ENCODE measurements around the gene IDS.

IDS gene

DNA sequence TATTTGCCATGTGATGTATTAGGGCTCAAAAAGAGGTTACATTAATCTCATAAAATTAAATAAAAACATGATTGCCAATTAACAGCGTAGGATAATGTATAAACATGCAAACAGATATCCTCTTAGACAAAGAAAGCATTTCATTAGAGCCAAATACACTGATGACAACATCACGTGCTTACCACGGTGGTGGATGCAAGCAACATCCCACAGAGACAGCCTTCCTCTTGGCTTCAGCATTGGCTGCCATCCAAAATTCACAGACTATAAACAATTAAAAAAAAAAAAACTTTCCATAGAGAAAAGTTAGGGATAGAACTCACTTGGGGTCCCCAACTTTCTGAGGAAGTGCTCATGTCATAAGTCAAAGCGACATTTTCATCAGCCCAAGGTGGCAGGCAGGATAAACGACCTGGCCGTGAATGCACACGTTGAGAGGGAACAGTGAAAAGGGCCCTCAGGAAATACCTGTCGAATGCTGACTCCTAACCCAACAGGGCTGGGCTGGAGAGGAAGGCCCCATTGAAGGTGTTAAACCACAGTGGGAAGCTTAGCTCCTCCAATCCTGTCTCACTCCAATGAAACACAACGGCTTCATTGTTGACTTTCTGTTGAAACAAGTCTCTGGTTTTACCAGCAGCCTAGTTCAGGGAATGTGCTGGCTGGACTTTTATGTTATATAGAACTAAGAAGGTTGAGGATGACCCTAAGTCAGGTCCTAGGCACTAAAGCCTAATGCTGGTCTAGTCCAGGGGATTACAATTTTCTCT lies 48.4 kb downstream of the IDS start:
- DNase-seq (ENCODE audit: low read depth), result no peak

DNA sequence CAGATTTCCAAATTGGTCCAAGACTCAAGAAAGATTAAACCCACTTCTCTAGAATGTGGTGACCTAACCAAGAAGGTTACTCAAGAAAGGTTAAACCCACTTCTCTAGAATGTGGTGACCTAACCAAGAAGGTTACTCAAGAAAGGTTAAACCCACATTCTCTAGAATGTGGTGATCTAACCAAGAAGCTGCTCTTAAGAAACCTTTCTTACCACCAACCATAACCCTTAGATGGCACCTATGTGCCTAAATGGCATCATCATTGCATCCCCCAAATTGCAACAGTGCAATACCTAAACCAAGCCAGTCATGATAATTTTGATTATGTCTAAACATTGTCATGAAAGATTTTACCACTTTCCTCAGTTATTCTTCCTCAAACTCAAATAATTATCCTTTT lies 49.2 kb downstream of the IDS start:
- DNase-seq (ENCODE audit: low read depth), result no peak

DNA sequence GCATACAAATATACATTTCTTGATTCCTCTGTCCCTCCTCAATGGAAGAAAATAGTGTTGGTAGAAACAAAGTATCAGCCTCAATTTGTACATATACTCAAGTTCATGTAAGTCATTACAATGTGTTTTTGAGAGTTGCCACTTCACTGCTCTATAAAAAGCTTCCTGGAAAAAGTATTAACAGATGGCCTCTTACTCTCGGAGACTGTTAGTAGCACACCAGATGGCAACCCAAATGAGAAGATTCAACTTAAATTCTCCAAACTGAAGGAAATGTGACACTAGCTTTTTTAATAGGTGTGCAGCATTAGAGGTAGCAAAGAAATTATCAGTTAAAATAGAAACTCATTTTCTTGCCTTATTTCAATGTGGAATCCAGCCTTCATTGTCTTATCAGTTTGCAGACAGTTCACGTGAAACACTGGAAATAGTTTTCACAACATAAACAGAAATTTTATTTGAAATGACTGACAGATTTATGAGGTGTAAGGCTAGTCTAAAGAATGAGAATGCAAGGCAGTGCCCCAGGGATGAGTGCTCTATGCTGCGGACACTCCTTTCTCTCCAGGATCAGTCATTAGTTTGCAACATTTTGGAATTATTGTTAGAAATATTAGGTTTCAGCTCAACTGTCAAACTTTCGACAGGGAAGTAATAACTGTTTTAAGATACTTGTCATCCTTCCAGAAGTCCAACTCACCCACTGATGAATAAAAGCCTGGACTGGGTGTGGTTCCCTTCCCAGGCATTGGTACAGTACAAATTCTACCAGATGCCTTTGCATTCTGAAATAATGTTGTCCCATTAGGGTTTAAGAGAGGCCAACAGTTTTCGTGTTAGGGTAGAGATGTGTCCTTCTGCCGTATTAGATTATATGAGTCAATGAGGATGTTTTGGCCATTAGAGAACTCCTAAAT lies 50.9 kb downstream of the IDS start:
- DNase-seq (ENCODE audit: low read depth), result no peak

DNA sequence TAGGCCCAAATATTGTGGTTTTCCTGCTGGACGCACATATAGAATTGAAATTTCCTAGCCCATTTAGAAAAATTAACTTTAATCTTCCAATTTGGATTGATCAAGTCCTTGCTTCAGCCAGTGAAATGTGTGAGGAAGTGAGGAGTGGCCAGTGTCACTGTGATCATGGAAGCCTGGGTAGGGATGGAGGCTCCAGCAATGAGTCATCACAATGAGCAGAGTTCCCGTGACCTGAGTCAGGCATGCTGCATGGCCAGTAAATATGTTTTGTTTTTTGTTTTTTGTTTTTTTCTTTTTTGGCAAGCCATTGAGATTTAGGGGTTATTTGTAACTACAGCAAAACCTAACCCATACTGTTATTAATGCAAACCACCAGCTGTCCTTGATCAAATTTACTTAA lies 52.1 kb downstream of the IDS start:
- no peak for DNase-seq (ENCODE audit: low read depth)

DNA sequence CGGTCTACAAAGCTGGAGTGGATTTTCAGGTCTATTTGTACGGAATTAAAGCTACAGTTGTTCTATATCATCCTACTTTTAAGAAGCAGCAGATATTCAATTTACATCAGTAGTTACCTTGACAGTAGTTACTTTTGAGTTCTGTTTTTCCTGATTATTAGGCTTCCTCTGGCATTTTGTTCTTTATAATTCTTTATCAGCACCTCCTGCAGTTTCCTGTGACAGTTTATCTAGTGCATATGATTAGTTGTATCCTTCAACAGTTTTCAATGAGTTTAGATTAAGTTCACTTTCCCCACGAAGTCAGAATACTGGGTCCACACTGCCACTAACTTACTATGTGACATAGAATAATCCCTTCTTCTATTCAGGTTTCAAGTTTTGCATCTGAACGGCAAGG lies 71.7 kb downstream of the IDS start:
- DNase-seq (ENCODE audit: low read depth), result no peak

DNA sequence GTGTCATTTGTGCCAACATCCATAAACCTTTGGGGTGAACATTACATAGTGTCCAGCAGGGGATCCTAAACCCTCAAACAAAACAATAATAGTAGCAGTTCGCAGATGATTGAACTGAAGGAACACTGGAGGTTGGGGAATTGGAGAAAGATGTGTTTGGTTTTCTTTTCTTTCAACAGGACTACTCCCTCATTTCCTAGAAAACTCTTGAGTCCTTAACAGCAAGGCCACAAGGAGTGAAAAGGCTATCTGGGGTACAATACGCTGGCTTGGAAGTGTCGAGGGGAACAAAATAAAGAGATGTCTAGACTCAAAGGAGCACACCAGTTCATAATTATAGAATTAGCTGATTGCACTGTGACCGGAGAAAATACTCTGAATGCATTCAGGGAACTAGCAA lies 72.1 kb downstream of the IDS start:
- DNase-seq (ENCODE audit: low read depth), result no peak

Measured in T follicular helper cell (primary cell).